GM18505 (cell line): ENCODE data around the gene PPP1R15B.
A peak's percentile ranks its signal among the peaks of the same experiment; 100 is the strongest.

ENCODE experiments used
- ATAC-seq: cut with Tn5 transposase; IDR thresholded peaks from one replicate; pipeline ENCODE4 v1.9.1; 2021; ENCODE audit not compliant: unreplicated experiment
- POLR2A ChIP-seq: IDR thresholded peaks from 4 replicates; pipeline ENCODE4 v1.6.1; 2011; ENCODE audit warnings: borderline replicate concordance; ENCODE audit not compliant: insufficient read depth, insufficient read length; ENCODE audit errors: extremely low read depth

The PPP1R15B gene

DNA sequence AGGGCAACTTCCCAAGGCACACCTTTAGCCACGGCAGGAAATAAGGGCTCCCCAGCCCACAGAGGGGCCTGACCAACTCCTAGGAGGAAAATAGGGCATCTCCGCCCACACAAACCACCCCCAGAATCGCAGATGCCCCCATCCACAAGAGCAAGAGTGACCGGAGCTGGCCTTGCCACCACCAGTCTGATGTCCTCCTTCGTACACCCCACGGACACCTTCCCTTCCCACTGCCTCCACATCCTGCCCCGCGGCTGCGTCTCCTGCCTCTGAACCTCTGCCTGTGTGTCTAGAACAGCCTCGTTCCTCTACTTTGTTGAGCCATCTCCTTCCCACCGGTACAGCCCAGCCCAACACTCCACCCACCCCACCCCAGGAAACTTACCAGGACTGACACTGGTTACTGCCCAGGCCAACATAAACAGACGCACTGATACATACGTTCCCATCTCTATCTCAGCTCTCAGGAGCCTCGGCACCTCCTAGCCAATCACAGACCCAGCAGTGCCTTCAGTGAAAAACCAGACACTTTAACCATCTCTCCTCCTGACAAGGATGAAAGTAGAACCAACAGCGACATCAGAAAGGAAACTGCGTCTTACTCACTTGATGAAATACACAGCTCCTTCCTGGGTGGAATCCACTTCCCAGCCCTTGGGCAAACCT, 44.3 kb downstream of the PPP1R15B start:
- no peak for ATAC-seq

DNA sequence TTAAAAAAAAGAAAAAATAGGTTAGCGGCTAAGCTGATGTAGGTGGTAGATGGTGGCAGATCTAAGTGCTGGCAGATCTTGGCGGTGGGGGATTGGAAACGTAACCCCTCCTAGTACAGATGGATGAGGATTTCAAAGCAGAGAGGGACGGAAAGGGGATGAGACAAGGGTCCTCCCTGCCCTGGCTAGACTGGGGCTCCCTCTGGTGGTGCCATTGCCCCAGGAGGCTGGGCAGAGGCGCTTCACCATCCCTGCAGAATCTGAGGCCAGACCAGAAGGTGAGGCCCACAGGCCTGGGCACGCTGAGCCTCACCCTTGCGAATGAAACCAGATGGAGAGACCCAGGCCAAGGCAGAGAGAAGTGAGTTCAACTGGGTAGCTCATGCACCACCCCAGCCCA, 44.9 kb downstream of the PPP1R15B start:
- TF ChIP-seq POLR2A: no peak
- ATAC-seq: no peak

More for the DNA sequence above, 44.3 kb downstream of the PPP1R15B start:
- no peak for TF ChIP-seq POLR2A

DNA sequence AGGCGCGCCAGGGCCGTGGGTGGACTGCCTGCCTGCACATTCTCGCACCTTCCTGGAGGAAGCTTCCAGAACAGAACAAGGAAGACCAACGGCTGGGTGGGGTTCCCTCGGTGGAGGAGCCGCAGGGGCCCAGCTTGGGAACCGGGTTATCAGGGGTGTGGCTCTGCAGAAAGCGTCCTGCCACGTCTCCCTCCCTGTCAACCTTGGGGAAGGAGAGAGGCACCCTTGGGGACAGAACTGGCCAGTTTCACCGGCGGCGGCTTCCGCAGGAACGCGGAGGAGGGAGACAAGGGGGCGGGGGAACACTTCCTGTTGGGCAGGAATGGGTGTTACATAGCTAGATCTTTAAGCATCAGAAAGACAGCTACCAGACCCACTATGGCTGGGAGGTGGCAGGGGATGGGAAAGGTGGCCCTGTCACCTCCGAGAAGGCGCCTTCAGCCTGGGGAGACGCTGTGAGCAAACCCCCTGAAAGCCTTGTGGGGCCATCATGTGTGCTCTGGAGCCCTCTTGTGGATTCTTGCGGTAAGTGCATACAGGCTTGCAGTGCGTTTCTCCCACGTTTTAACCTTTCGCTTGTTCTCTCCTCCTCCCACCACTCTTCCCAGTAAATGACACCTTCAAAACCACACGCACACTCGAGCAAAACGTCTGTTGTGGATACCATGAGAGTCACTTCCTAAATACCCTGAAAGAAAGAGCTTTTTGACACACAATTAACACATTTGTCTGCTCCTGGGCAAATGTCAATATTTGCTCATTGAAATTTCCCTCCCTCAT, 48.1 kb downstream of the PPP1R15B start:
- no peak for TF ChIP-seq POLR2A
- peak; percentile 39 for ATAC-seq

DNA sequence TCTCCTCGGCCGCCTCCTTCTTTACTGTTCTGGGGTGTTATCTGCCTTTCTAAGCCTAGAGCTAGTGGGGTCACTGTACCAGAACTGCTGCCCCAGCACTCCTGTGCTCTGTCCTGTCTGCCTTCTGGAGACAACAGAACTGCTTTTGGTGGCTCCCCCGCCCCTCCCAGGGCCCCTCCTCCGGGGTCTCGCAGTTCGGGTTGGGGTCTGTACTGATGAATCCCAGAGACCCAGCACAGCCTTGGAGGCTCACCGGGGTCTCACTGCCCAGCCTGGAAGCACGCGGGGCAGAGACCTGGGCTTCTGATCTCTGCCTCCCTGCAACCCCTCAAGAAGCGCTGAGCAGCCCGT, 48.7 kb downstream of the PPP1R15B start:
- no peak for TF ChIP-seq POLR2A

DNA sequence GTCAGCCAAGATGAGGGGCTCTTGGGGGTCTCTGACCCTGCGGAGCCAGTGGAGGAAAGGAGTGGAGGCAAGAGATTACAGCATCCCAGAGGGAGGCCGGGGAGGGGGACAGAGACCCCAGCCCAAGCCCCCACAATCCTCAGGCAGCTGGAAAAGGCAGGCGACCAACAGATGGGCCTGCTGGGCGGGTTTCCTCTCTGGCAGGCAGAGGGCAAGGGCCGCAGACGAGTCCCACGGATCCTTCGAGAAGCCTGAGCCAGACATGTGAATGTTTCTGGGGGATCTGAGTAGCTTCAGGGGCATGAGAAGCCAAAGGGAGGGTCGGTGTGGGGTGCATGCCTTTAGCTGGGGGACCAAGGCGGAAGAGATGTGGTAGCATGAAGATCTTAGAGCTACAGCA, 49.8 kb downstream of the PPP1R15B start:
- no peak for ATAC-seq
- TF ChIP-seq POLR2A: no peak

More for the DNA sequence above, 48.7 kb downstream of the PPP1R15B start:
- ATAC-seq: no peak

DNA sequence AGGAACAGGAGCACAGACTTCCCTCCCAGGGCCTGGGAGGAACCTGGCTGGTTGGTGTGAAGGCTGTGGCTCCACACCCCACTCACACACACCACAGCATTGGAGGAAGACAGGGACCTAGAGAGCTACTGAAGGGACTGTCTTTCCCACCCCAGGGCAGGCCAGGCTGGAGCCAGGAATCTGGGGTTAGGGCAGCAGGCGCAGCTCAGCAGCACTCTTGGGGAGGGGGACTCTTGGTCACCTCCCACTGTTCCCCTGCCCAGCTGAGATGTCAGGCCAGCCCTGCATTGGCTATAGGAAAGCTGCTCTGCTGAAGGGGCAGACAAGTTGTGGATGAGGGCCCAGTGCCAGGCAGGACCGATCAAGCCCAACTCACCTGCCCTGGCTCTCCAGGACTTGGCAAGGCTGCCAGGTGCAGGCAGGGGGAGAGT, 50.3 kb downstream of the PPP1R15B start:
- TF ChIP-seq POLR2A: no peak

DNA sequence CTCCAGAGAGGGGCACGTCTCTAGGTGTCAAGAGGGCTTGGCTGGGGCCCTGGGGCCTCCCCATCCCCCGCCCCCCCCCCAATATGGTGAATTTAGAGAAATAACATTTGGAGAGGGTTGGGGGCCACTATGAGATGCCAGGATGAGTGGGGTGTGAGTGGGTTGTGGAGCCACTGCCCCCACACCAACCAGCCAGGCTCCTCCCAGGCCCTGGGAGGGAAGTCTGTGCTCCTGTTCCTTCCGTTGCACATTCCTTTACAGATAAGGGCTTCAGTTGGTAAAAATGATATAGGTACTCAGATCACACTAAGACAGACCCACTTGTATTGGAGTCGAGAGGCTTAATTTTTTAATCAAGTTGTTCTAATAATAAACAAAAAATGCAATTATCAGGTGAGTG, 51.3 kb downstream of the PPP1R15B start:
- TF ChIP-seq POLR2A: no peak
- no peak for ATAC-seq

More for the DNA sequence above, 50.3 kb downstream of the PPP1R15B start:
- ATAC-seq: no peak

DNA sequence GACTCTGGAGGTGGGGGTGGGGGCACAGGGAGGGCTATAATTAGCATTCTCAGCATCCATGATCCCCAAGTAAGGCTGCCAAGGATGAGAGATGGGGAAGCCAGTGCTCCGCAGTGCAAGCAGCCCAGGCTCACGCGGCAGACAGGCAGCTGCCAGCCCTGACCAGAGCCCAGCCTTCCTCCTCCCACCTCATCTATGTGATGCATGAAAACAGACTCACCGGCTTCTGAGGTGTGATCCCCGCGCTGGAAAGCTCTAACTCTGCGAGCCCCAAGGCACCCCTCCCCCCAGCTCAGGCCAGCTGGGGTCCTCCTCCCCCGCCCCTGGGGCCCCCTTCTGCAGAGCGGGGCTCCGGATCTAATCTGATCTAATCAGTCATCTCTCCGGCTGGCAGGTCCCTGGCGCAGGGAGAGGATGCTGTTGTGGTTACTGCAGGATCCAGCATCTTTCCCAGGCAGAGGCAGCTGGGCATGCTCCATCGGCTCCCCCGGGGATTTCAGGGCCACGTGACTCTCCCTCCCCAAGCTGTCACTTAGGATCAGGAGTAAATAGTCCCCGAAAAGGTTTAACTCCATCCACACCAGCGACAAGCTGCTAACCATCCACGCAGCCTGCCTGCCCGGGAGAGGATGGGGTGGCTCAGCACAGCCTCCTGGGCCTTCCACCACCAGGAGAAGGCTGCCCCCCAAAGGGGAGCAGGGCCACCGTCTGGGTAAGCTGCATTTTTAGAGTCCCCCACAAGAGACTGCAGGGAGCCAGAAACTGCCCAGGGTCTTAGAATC, 52.0 kb downstream of the PPP1R15B start, which contains the start of gene PLEKHA6:
Gene PLEKHA6 (minus strand): TSS at position 456 of the 782 bp plus-strand sequence. CDS start 86,202 bp downstream, outside the sequence.
- no peak for TF ChIP-seq POLR2A
- no peak for ATAC-seq

DNA sequence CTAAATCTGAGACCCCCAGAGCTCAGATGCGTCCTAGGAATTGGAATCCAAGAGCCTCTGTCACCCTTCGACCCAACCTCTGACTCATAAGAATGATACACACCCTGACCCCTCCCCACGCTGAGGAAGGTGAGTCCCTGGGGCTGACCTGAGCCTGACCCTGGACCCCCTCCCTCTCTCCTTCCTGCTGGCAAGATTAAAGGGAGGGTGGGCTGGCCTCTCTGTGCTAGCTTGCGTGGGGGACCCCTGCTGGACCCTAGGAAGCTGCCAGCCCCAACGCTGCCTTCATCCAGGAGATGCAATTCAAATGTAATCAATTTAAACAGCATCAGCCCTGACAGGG, 52.5 kb downstream of the PPP1R15B start:
- TF ChIP-seq POLR2A: no peak
- no peak for ATAC-seq

DNA sequence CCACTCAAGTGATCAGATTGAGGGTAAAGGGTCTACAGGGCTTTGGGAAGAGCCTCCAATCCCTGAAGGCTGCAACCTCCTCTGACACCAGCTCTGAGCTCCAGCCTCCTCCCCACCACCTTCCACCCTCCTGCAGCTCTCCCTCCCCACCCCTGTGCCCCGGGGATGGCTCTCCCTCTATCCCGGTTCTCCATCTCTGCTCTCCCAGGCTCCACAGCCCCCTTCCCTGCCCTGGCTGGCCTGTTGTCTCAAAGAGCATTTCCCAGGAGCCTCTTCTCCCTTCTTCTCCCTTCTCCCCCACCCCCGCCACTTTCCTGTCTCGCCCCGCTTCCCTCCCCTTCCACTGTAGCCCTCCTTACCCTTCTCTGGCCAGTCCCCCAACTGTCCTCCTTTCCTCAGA, 53.0 kb downstream of the PPP1R15B start:
- ATAC-seq: no peak
- TF ChIP-seq POLR2A: no peak

DNA sequence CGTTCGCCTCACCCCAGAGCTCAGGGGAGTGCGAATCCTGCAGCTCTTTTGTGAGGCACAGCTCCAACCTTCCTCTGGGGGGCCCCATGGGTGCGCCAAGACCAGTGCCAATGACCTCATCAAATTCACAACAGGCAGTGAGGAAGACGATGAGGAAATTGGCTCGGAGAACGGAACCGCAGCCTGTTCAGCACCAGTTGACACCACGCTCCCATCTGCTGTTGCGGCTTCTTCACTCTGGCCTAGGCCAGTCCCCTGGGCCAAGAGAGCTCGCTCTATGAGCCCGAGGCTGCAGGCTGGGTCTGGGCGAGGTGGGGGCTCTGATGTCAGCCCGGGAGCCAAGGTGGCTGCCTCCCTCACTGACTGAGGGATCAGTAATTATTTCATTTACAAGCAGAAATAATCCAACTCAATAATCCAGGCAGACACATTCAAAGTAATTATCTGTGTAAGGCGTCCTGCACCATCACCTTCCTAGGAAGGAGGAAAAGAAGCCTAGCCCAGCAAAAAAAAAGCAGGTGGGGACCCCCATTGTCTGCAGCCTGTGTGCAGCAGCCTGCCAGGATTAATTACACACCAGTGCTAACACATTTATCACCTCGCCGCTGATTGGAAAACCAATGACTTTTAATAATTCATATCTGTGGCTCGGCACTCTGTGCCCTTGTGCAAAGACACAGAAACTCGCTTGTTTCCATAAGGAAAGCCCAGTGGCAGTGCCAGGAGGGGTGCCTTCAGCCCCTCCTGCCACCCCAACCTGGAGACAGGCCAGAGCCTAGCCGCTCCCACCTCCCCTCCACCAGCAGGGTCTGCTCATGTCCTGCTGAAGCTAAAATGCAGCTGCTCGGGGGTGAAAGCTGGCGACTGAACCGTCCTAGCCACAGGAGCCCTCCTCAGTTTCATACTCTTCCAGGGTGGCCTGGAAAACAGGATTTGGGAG, 53.8 kb downstream of the PPP1R15B start:
- TF ChIP-seq POLR2A: no peak
- ATAC-seq: no peak

DNA sequence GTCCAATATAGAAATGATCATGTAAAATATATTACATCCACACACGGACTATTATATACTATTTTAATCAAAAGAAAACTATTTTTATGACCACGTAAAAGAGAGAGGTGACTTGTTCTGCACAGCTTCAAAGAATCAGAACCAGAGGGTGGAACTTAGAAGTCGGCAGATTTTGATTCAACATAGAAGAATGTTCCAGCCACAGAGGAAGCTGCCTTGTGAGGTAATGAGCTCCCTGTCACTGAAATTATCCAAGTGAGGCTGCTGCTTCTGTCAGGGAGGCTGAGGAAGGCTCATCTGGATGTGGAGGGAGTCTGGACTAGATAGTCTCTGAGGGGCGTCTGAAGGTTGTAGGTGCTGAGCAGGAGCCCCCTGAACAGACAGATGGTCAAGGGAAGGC, 54.6 kb downstream of the PPP1R15B start:
- no peak for TF ChIP-seq POLR2A
- no peak for ATAC-seq
